NCI-H748 (cell line): ENCODE data around the gene WDR90.

Experiments used
- DNase-seq: peaks from one replicate; lab custom pipeline; 2025; ENCODE audit not compliant: unreplicated experiment; lab: John Stamatoyannopoulos, UW

WDR90 gene

GRCh38 chr16:625977-626765 is 23.0 kb upstream of the WDR90 start:
- no peak for DNase-seq

- DNase-seq = no peak
Measured at GRCh38 chr16:626787-627453, 22.2 kb upstream of the WDR90 start.

GRCh38 chr16:627454-628239 is 21.5 kb upstream of the WDR90 start:
- peak; percentile 82 for DNase-seq

GRCh38 chr16:628321-629061 is 20.7 kb upstream of the WDR90 start:
- DNase-seq = no peak

DNA sequence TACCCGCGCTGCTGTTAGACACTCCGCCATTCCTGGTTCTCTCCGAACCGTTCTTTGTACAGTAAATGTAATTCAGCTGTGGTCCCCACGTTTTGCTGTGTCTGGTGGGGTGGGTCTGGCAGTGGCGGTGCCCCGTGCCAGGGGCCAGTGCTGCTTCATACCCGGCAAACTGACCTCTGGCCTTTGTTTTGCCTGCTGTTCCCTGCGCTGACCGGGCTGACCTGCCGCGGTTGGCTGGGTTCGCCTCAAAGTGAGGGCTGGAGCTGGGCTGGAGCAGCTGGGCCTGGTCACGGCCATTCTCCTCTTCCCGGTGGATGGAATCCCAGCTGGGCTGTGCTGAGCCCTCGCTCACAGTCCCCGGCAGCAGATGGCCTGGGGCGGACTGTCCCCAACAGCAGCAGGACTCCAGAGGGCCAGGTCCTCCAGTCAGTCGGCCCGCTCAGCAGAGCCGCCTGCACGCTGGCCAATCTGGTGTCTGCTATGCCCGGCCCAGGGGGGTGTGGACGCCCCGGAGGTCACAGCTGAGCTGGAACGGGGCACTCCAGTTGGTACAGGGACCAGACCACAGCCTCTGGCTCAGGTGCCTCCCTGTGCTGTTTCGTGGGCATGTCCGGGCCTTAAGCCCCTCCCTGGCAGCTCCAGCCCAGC is 19.9 kb upstream of the WDR90 start:
- DNase-seq = no peak

DNA sequence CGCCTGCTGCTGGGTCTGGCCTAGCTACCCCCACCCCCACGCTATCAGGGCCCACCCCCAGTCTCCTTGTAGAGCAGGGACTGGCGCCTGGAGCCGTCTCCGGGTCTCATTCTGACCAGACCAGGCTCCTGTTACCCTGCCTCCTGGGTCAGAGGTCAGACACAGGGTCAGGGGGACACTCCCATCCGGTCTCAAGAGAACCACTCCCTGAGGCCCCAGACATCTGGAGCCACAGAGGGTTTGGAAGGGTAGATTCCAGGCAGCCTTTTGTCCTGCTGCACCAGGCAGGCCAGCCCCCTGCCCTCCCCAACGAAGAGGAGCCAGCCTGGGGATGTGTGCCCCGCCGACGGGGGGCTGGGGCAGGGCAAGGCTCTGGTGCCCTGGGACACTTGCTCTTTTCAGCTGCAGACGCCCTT is 19.3 kb upstream of the WDR90 start:
- DNase-seq = no peak

GRCh38 chr16:630249-630814 is 18.8 kb upstream of the WDR90 start:
- no peak for DNase-seq

DNA sequence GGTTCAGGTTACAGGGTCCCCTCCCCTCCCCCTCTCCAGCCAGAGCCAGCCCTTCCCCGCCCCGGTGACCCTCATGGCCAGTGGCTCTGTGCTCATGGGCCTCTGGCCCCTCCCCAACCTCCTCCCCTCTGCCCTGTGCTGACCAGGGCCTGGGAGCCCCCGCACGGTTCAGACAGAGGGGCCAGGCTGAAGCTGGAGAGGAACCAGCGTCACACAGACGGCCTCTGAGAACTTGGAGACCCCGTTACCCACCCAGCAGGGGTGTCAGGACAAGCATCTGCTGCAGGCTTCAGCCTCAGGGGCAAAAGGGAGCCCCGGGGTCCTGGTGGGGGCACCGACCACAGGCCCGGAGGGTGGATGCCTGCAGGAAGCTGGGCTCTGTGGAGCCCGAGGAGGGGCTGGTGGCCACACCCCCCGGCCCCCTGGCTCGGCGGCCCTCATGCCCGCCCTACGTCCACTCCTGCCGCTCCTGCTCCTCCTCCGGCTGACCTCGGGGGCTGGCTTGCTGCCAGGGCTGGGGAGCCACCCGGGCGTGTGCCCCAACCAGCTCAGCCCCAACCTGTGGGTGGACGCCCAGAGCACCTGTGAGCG is 18.3 kb upstream of the WDR90 start, which contains the start of gene WFIKKN1:
WFIKKN1 (plus strand) TSS at position 171 of the 591 bp plus-strand sequence; CDS start at position 440, 269 bp downstream.
- DNase-seq = peak; percentile 55

- no peak for DNase-seq
Measured at GRCh38 chr16:631808-632358, 17.3 kb upstream of the WDR90 start.

- no peak for DNase-seq
Measured at GRCh38 chr16:632486-633335, 16.5 kb upstream of the WDR90 start.

DNA sequence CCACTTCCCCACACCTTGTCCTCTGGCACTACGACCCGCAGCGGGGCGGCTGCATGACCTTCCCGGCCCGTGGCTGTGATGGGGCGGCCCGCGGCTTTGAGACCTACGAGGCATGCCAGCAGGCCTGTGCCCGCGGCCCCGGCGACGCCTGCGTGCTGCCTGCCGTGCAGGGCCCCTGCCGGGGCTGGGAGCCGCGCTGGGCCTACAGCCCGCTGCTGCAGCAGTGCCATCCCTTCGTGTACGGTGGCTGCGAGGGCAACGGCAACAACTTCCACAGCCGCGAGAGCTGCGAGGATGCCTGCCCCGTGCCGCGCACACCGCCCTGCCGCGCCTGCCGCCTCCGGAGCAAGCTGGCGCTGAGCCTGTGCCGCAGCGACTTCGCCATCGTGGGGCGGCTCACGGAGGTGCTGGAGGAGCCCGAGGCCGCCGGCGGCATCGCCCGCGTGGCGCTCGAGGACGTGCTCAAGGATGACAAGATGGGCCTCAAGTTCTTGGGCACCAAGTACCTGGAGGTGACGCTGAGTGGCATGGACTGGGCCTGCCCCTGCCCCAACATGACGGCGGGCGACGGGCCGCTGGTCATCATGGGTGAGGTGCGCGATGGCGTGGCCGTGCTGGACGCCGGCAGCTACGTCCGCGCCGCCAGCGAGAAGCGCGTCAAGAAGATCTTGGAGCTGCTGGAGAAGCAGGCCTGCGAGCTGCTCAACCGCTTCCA is 15.7 kb upstream of the WDR90 start:
- DNase-seq = no peak

DNA sequence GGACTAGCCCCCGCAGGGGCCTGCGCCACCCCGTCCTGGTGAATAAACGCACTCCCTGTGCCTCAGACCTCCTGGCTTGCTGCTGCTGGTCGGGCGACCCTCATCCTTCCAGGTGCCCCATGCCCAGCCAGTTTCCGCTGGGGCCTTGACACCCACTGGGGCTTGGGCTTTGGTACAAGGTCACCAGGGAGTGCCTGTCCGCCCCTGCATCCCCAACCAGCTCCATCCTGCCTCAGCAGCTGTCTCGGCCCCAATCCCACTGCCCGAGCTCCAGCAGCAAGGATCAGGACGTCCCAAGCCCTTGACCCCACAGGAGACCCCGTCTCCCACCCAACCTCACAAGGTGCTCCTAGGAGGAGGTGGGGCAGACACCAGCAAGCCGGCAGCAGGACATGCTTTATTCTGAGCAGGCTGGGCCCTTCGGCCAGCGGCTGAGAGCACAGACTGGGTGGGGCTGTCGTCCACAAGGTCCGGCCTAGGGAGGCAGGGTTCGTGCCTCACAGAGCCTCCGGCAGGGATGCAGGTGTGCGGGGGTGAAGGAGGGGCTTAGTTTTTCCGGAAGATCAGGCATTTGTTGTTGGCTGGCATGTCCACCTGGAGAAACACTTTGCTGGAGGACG is 15.0 kb upstream of the WDR90 start:
- DNase-seq = no peak

- DNase-seq = no peak
Measured at GRCh38 chr16:634996-635395, 14.2 kb upstream of the WDR90 start.

- DNase-seq = peak; percentile 16
Measured at GRCh38 chr16:635573-636205, 13.5 kb upstream of the WDR90 start.

GRCh38 chr16:636206-637080 is 12.7 kb upstream of the WDR90 start, which contains the start of gene METTL26:
Gene METTL26, minus strand, starts transcription at chr16:636305. Its CDS starts 15 bp downstream, at chr16:636290.
- DNase-seq = peak; percentile 92
